Neural progenitor cell (in vitro differentiated cells): ENCODE data around the gene LSMEM2. TPM values are rescaled to one million over a fixed set of nuclear protein-coding genes. Genes with fewer than 3 reads are reported as not detected.
A peak's percentile ranks its signal among the peaks of the same experiment; 100 is the strongest.

Source experiments
- DNase-seq: peaks from one replicate; pipeline ENCODE4 v3.0.0-alpha.2; 2016; ENCODE audit warnings: low spot score
- H2AFZ ChIP-seq: fragments of 200-600 bp; sonication (generic); replicated peaks from 2 replicates; pipeline ENCODE4 v1.6.1; 2016; ENCODE audit warnings: antibody characterized with exemption
- H3F3A ChIP-seq: fragments of 200-600 bp; sonication (generic); 2 replicates; pipeline ENCODE4 v1.6.1; 2016; ENCODE audit warnings: antibody characterized with exemption, low read depth
- H3K27ac ChIP-seq: fragments of 200-600 bp; sonication (generic); 2 replicates; pipeline ENCODE4 v1.5.1; 2016; ENCODE audit warnings: mild to moderate bottlenecking
- H3K27me3 ChIP-seq: fragments of 200-600 bp; sonication (generic); 2 replicates; pipeline ENCODE4 v1.6.1; 2016; ENCODE audit warnings: mild to moderate bottlenecking, moderate library complexity
- H3K36me3 ChIP-seq: fragments of 200-600 bp; sonication (generic); 2 replicates; pipeline ENCODE4 v1.5.1; 2016
- H3K4me1 ChIP-seq: fragments of 200-600 bp; sonication (generic); 2 replicates; pipeline ENCODE4 v1.6.1; 2016; ENCODE audit warnings: mixed run types
- H3K4me2 ChIP-seq: fragments of 200-600 bp; sonication (generic); 2 replicates; pipeline ENCODE4 v1.6.1; 2016
- H3K4me3 ChIP-seq: fragments of 200-600 bp; sonication (generic); 2 replicates; pipeline ENCODE4 v1.5.1; 2016
- H3K79me2 ChIP-seq: fragments of 200-600 bp; sonication (generic); 2 replicates; pipeline ENCODE4 v1.6.1; 2016; ENCODE audit warnings: low read depth
- H3K9ac ChIP-seq: fragments of 200-600 bp; sonication (generic); 2 replicates; pipeline ENCODE4 v1.6.1; 2016
- H3K9me3 ChIP-seq: fragments of 200-600 bp; sonication (generic); 2 replicates; pipeline ENCODE4 v1.5.1; 2016; ENCODE audit warnings: low read depth
- H4K20me1 ChIP-seq: fragments of 200-600 bp; sonication (generic); 2 replicates; pipeline ENCODE4 v1.6.1; 2016; ENCODE audit warnings: low read depth
- H3K27ac Mint-ChIP-seq: 3 replicates; pipeline ENCODE4 v1.8.0; 2021; ENCODE audit warnings: mixed read lengths
- H3K27me3 Mint-ChIP-seq: 2 replicates; pipeline ENCODE4 v1.8.0; 2022; ENCODE audit warnings: low read depth, mild to moderate bottlenecking, inconsistent platforms, moderate library complexity, mixed read lengths; ENCODE audit not compliant: insufficient read depth
- H3K36me3 Mint-ChIP-seq: 3 replicates; pipeline ENCODE4 v1.8.0; 2021; ENCODE audit warnings: mixed read lengths
- H3K4me1 Mint-ChIP-seq: 3 replicates; pipeline ENCODE4 v1.8.0; 2021; ENCODE audit warnings: mixed read lengths
- H3K4me3 Mint-ChIP-seq: 3 replicates; pipeline ENCODE4 v1.8.0; 2021; ENCODE audit warnings: mild to moderate bottlenecking, moderate library complexity, mixed read lengths
- H3K9me3 Mint-ChIP-seq: 3 replicates; pipeline ENCODE4 v1.8.0; 2020; ENCODE audit warnings: mixed read lengths
- EZH2 ChIP-seq: fragments of 200-600 bp; sonication (generic); IDR thresholded peaks from 2 replicates; pipeline ENCODE4 v1.6.1; 2017; ENCODE audit warnings: antibody characterized with exemption, mild to moderate bottlenecking, moderate library complexity
- EZH2phosphoT487 ChIP-seq: fragments of 200-600 bp; sonication (generic); IDR thresholded peaks from 2 replicates; pipeline ENCODE4 v1.6.1; 2017; ENCODE audit warnings: antibody characterized with exemption
- total RNA-seq: library from RNA; depleted of rRNA; stranded (reverse); fragments of >200 nt; gene quantifications from 2 replicates; pipeline ENCODE4 v1.2.3, GENCODE V29; 2015; ENCODE audit warnings: low replicate concordance
- TF ChIP-seq, protein P1 (sequence below): fragments of 200-600 bp; sonication (generic); IDR thresholded peaks from 2 replicates; pipeline ENCODE4 v1.5.1; 2017; ENCODE audit warnings: antibody characterized with exemption, mild to moderate bottlenecking

The LSMEM2 gene
- total RNA-seq, 1 donor from 2014 or later, result not detected

DNA sequence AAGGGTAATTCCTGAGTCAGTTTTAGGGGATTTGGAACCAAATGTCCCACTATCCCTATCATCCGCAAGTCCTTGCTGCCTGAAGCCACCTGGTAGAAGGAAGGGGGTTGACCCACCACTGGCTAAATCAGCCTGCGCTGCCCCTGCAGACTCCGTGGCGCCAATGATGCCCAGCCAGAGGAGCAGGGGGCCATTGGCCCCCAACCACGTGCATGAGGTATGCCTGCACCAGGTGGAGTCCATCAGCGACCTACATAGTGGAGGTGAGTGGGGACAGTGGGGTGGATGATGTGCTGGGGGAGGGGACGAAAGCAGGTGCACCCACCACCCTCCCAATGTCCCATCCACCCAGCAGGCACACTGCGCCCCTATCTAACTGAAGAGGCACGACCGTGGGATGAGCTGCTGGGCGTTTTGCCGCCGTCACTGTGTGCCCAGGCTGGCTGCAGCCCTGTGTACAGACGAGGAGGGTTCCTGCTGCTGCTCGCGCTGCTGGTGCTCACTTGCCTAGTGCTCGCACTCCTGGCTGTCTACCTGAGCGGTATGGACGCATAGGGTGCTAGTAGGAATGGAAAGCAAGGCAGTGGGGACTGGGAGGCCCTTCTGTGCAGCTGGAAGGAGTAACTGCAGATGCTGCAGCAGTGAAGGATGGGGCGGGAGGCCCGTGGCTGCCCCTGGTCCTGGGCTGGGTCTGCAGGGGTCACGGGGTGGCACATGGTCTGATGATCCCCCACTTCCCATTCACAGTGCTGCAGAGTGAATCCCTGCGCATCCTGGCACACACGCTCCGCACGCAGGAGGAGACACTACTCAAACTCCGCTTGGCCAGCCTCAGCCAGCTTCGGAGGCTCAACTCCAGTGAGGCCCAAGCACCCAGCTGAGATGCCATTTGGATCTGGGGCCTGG is 7.7 kb downstream of the LSMEM2 start:
- H3K9ac ChIP-seq, result no peak overlapping the region
- Mint-ChIP-seq H3K4me3 (no peak overlapping the region), H3K36me3 (peaks cover 2% of the 10 kb centered on the region), H3K27me3 (peaks cover 9% of the 10 kb centered on the region), H3K9me3 (no peaks in the 10 kb centered on the region), H3K4me1 (peaks cover 10% of the 10 kb centered on the region), H3K27ac (no peak overlapping the region)
- H3K27ac ChIP-seq, result no peak overlapping the region
- peaks cover 6% of the 10 kb centered on the region for H3K4me1 ChIP-seq
- peaks cover 7% of the 10 kb centered on the region for H3K79me2 ChIP-seq
- no peaks in the 10 kb centered on the region for H4K20me1 ChIP-seq
- H3K27me3 ChIP-seq, result no peaks in the 10 kb centered on the region
- H3K36me3 ChIP-seq, result no peaks in the 10 kb centered on the region
- peaks cover 4% of the 10 kb centered on the region for H3F3A ChIP-seq
- DNase-seq, result no peak
- H3K4me3 ChIP-seq, result no peak overlapping the region
- no peak overlapping the region for H3K4me2 ChIP-seq
- TF ChIP-seq EZH2, result no peak
- TF ChIP-seq EZH2phosphoT487, result no peak
- TF ChIP-seq, protein P1, sequence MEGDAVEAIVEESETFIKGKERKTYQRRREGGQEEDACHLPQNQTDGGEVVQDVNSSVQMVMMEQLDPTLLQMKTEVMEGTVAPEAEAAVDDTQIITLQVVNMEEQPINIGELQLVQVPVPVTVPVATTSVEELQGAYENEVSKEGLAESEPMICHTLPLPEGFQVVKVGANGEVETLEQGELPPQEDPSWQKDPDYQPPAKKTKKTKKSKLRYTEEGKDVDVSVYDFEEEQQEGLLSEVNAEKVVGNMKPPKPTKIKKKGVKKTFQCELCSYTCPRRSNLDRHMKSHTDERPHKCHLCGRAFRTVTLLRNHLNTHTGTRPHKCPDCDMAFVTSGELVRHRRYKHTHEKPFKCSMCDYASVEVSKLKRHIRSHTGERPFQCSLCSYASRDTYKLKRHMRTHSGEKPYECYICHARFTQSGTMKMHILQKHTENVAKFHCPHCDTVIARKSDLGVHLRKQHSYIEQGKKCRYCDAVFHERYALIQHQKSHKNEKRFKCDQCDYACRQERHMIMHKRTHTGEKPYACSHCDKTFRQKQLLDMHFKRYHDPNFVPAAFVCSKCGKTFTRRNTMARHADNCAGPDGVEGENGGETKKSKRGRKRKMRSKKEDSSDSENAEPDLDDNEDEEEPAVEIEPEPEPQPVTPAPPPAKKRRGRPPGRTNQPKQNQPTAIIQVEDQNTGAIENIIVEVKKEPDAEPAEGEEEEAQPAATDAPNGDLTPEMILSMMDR, result no peak
- H3K9me3 ChIP-seq, result no peaks in the 10 kb centered on the region
- H2AFZ ChIP-seq, result no peak overlapping the region

DNA sequence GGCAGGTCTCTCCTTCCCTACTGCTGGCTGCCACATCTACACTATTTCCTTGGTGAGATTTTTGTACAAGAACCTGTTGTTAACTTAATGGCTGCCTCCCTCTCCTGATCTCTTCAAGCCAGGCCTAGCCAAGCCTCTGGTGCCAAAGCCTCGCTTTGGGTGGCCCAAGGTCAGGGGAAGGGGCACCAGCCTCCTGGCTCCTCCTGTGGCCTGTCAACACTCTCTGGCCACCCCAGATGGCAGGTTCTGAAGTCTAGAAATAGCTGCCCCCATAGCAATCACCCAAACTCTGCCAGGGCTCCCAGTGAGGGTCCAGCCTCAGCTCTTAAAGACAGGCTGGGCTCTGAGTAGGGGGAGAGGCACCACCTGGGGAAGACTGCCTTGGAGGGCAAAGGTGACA is 8.4 kb downstream of the LSMEM2 start:
- Histone ChIP-seq H3K9me3 (no peaks in the 10 kb centered on the region), H3F3A (peaks cover 4% of the 10 kb centered on the region), H3K4me3 (no peak overlapping the region), H4K20me1 (no peaks in the 10 kb centered on the region), H3K9ac (no peak overlapping the region), H2AFZ (no peak overlapping the region), H3K79me2 (peaks cover 12% of the 10 kb centered on the region), H3K4me2 (no peak overlapping the region), H3K36me3 (no peaks in the 10 kb centered on the region), H3K4me1 (peaks cover 8% of the 10 kb centered on the region), H3K27me3 (no peaks in the 10 kb centered on the region), H3K27ac (no peak overlapping the region)
- DNase-seq, result peak; percentile 1
- no peak overlapping the region for H3K27ac Mint-ChIP-seq
- H3K27me3 Mint-ChIP-seq, result peaks cover 9% of the 10 kb centered on the region
- H3K36me3 Mint-ChIP-seq, result peaks cover 2% of the 10 kb centered on the region
- TF ChIP-seq, protein P1, result no peak
- no peak for TF ChIP-seq EZH2
- TF ChIP-seq EZH2phosphoT487, result no peak
- peaks cover 10% of the 10 kb centered on the region for H3K4me1 Mint-ChIP-seq
- H3K9me3 Mint-ChIP-seq, result no peaks in the 10 kb centered on the region
- H3K4me3 Mint-ChIP-seq, result no peak overlapping the region

DNA sequence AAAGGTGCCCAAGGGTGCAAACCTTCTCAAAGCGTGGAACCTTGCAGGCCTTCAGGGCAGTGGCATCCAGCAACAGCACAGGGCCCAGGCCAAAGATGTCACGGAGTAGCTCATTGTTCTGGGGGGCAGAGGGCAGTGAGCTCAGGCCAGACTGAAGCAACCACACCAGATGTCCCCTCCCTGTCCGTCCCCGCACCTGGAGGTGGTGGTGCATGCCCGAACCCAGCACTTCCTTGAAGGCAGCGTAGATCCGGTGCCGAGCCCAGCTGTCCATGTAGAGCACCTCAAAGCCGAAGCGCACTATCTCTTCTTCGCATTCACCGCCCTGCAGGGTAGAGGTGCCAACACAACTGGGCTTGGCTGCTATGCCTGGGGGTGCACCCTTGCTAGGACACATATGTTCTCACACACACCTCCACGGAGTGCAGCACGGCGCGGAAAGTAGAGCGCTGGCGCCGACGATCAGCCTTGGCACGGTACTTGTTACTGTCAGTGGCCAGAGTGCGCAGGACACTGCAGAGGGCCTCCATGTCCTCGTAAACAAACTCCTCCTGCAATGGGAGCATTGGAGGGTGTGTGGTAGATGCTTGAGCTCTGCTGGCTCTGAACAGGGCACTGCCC is 9.6 kb downstream of the LSMEM2 start:
- Histone ChIP-seq H3K9me3 (no peaks in the 10 kb centered on the region), H2AFZ (no peak overlapping the region), H3K4me2 (no peak overlapping the region), H3K27me3 (no peaks in the 10 kb centered on the region), H3K36me3 (no peaks in the 10 kb centered on the region), H3K27ac (no peak overlapping the region), H3K4me3 (no peak overlapping the region), H4K20me1 (no peaks in the 10 kb centered on the region), H3K9ac (no peak overlapping the region), H3K79me2 (peaks cover 12% of the 10 kb centered on the region), H3F3A (peaks cover 4% of the 10 kb centered on the region), H3K4me1 (peaks cover 13% of the 10 kb centered on the region)
- Mint-ChIP-seq H3K4me1 (peaks cover 17% of the 10 kb centered on the region), H3K36me3 (peaks cover 2% of the 10 kb centered on the region), H3K27ac (no peak overlapping the region), H3K27me3 (peaks cover 7% of the 10 kb centered on the region), H3K9me3 (no peaks in the 10 kb centered on the region), H3K4me3 (no peak overlapping the region)
- no peak for TF ChIP-seq EZH2
- no peak for TF ChIP-seq EZH2phosphoT487
- TF ChIP-seq, protein P1, result no peak
- no peak for DNase-seq
